Lower leg skin (tissue), 4 donors: Measurements from ENCODE around the gene ALOX5AP. TPM values are rescaled to one million over a fixed set of nuclear protein-coding genes. Genes with fewer than 3 reads are reported as not detected.

Source experiments
- DNase-seq, 2 donors: peaks; one replicate each; pipeline ENCODE4 v3.0.0-alpha.2; 2019; ENCODE audit warnings: low spot score in 2 of 2
- H3K4me3 ChIP-seq: fragments of 200-600 bp; sonication (generic); 2 replicates; pipeline ENCODE4 v1.5.1; 2017; ENCODE audit warnings: mild to moderate bottlenecking, low read depth; ENCODE audit not compliant: poor library complexity, severe bottlenecking
- POLR2A ChIP-seq, 2 donors: fragments of 450-650 bp; IDR thresholded peaks; one replicate each; pipeline ENCODE4 v1.6.1; 2016 to 2017; ENCODE audit warnings: antibody characterized with exemption in 2 of 2, mild to moderate bottlenecking in 1 of 2, moderate library complexity in 1 of 2
- WGBS, 2 donors: methylation state at CpG; one replicate each; pipeline ENCODE4 v1.1.5; 2018; 5-methylcytosine and 5-hydroxymethylcytosine counted together
- intact Hi-C: fragments of 100-400 bp; cut with DNase I; formaldehyde crosslinking; loops from one replicate; pipeline ENCODE4 v1.15.0; 2023; ENCODE audit warnings: low total_unique reads
- total RNA-seq, 4 donors: library from RNA; depleted of rRNA; stranded (reverse); fragments of >200 nt; gene quantifications; one replicate each; pipeline ENCODE4 v1.1.0, GENCODE V29; 2016
- TF ChIP-seq, protein P1 (sequence below), 3 donors: fragments of 450-650 bp; IDR thresholded peaks; one replicate each; pipeline ENCODE4 v1.5.1; 2016; ENCODE audit warnings: antibody characterized with exemption in 3 of 3, mild to moderate bottlenecking in 3 of 3, moderate library complexity in 2 of 3

ALOX5AP gene
- total RNA-seq, 4 donors from 2014 or later = 4.2 to 10.9 (median 6.2) TPM

DNA sequence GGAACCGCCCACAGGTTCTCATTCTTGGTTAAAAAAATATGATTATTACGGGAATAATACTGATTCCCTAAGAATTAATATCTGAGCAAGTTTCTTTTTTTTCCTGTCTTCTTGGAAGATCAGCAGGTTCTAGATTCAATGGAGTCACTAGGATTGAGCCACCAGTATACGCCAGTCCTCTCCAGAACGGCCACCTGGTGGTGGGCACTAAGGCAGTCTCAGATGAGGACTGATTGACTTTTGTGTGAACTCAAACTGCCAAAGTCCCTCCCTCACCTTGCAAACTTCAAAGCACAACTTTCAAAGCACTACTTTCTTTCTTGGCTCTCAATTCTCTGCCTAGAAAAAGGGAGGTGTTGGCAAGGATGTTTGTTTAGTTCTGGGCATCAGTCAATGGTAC is 33.3 kb upstream of the ALOX5AP start:
- TF ChIP-seq POLR2A (IDR thresholded peaks at IDR 0.05) = no peak
- TF ChIP-seq, protein P1, sequence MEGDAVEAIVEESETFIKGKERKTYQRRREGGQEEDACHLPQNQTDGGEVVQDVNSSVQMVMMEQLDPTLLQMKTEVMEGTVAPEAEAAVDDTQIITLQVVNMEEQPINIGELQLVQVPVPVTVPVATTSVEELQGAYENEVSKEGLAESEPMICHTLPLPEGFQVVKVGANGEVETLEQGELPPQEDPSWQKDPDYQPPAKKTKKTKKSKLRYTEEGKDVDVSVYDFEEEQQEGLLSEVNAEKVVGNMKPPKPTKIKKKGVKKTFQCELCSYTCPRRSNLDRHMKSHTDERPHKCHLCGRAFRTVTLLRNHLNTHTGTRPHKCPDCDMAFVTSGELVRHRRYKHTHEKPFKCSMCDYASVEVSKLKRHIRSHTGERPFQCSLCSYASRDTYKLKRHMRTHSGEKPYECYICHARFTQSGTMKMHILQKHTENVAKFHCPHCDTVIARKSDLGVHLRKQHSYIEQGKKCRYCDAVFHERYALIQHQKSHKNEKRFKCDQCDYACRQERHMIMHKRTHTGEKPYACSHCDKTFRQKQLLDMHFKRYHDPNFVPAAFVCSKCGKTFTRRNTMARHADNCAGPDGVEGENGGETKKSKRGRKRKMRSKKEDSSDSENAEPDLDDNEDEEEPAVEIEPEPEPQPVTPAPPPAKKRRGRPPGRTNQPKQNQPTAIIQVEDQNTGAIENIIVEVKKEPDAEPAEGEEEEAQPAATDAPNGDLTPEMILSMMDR (IDR thresholded peaks at IDR 0.05) = no peak
- intact Hi-C loops = no loop called here

DNA sequence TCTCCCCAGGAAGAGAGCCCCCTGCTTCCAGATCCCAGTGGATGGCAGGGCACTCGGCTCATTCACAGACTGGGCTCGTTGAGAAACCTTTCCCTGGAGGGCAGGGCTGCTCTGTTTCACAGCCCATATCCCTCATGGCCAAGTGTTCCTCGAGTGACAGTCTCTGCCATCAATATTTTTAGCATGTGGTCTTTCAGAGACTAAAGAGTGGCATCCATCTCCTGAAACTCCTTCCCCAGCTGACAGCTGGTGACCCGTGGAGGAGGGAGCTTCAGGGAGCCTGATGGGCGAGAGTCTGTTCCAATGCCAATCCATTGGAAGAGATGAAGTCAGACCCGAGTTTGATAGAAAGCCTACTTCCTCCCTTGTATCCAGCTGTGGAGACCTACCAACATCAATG is 30.7 kb upstream of the ALOX5AP start:
- H3K4me3 ChIP-seq = no peak overlapping the region
- 66 to 68% methylated on average over 6 of the region's 6 CpGs for WGBS, 2 donors
- intact Hi-C loops = no loop called here
- no peak for DNase-seq
- no peak for TF ChIP-seq POLR2A (IDR thresholded peaks at IDR 0.05)
- TF ChIP-seq, protein P1 (IDR thresholded peaks at IDR 0.05) = no peak

More for the DNA sequence above, 33.3 kb upstream of the ALOX5AP start:
- H3K4me3 ChIP-seq = no peak overlapping the region
- 86 to 89% methylated on average over 4 of the region's 4 CpGs for WGBS, 2 donors
- no peak for DNase-seq

DNA sequence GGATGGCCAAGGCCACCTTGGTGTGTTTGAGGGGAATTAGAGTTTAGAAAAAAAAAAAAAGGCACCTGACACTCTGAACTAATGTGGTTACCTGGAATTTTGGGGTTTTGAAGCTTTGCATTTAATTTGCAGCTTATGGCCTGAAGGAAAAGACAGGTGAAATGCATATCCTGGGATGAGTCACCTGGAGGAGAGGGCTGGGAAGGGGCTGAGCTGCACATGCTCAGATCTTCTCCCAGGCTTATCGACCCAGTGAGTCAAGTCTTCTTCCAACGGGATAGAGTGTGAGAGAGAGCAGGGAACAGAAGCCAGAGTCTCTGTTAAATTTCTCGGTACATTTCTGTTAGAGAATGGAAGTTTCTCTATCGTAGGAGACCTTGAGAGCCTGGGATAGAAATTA is 29.7 kb upstream of the ALOX5AP start:
- TF ChIP-seq, protein P1 (IDR thresholded peaks at IDR 0.05) = no peak
- no peak for TF ChIP-seq POLR2A (IDR thresholded peaks at IDR 0.05)
- DNase-seq = no peak
- intact Hi-C loops = no loop called here
- H3K4me3 ChIP-seq = no peak overlapping the region
- 48 to 55% methylated on average over 4 of the region's 4 CpGs for WGBS, 2 donors

DNA sequence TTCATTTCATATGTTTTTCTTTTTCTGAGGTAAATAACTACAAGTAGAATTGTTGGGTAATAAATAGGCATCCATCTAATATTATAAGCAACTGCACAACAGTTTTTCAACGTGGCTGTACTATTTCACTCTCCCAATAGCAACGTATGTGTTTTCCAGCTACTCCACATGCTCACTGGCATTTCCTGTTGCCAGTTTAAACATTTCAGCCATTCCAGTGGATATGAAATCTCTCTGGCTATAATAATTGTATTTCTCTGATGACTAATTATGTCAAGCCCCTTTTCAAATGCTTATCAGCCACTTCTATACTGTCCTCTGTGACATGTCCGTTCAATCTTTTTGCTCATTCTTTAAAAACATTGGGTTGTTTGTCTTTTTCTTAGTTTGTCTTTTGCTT is 26.8 kb upstream of the ALOX5AP start:
- no peak for TF ChIP-seq POLR2A (IDR thresholded peaks at IDR 0.05)
- TF ChIP-seq, protein P1 (IDR thresholded peaks at IDR 0.05) = no peak
- intact Hi-C loops = no loop called here
- no peak overlapping the region for H3K4me3 ChIP-seq
- no peak for DNase-seq
- 44 to 53% methylated on average over 3 of the region's 3 CpGs for WGBS, 2 donors

DNA sequence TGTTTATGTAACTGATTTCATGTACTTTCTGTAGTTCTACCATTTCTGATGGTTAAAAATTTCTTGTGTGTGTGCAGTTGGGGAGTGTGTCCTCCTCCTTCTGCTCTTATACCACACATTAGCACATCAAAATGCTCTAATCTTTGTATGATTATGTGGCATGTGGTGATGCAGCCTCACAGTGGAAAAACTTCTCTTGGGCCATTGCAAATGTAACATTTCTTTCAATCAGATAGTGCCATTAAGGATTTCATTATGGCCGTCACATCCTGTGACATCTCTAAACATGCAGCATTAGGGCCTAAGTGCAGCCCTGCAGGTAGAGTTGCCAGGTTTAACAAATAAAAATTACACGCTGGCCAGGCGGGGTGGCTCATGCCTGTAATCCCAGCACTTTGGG is 24.9 kb upstream of the ALOX5AP start:
- intact Hi-C loops = no loop called here
- no peak for DNase-seq
- H3K4me3 ChIP-seq = no peak overlapping the region
- WGBS, 2 donors = 77 to 82% methylated on average over 3 of the region's 3 CpGs
- TF ChIP-seq POLR2A (IDR thresholded peaks at IDR 0.05) = no peak
- TF ChIP-seq, protein P1 (IDR thresholded peaks at IDR 0.05) = no peak

DNA sequence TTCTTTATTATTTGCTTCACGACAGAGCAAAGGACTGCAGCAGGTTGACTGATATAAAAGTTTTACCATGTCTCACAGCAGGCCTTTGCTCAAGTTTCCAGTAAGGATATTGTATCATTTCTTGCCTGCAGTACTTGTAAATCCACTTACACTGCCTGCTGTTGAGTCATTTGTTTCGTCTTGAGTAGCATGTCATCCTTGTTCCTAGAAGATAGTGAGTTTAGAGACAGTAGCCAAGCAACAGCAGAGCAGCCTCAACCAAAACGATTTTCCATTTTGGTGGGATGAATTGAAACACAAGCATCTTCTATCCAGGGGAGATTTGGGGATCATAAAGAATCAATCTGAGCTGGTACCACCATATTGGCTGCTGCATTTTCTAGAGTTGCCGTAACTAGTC is 24.0 kb upstream of the ALOX5AP start:
- WGBS, 2 donors = 70 to 75% methylated on average over 4 of the region's 4 CpGs

More for the DNA sequence above, 24.0 kb upstream of the ALOX5AP start:
- DNase-seq = no peak
- H3K4me3 ChIP-seq = no peak overlapping the region
- TF ChIP-seq, protein P1 (IDR thresholded peaks at IDR 0.05) = no peak
- no peak for TF ChIP-seq POLR2A (IDR thresholded peaks at IDR 0.05)
- intact Hi-C loops = no loop called here
